GM12865 (cell line): ENCODE measurements around the gene ZNF225.

Experiments used
- DNase-seq: peaks from one replicate; pipeline ENCODE4 v3.0.0; 2010; ENCODE audit warnings: low read depth
- H3K4me3 ChIP-seq: 2 replicates; pipeline ENCODE4 v1.5.1; 2011; ENCODE audit warnings: mild to moderate bottlenecking, low read depth, low read length, control low read depth
- TF ChIP-seq, protein P1 (sequence below): IDR thresholded peaks from 2 replicates; pipeline ENCODE4 v1.5.1; 2011; ENCODE audit warnings: low read length, control low read depth, low read depth, inconsistent platforms; ENCODE audit not compliant: insufficient read depth; ENCODE audit errors: missing control alignments

Gene ZNF225

DNA sequence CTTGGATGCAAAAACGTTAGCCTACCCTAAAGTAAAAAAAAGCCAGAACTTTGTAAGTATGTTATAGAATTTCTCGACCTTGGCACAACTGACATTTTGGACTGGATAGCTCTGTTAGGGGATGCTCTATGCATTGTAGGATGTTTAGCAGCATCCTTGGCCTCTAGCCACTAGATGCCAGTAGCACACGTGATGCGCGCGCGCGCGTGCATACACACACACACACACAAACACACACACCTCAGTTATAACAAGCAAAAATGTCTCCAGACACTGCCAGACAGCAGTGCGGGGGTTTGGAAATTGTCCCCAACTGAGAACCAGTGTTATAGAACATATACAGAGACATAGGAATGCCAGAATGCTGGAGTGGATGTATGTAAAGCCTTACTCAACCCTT lies 68.9 kb downstream of the ZNF225 start:
- TF ChIP-seq, protein P1, sequence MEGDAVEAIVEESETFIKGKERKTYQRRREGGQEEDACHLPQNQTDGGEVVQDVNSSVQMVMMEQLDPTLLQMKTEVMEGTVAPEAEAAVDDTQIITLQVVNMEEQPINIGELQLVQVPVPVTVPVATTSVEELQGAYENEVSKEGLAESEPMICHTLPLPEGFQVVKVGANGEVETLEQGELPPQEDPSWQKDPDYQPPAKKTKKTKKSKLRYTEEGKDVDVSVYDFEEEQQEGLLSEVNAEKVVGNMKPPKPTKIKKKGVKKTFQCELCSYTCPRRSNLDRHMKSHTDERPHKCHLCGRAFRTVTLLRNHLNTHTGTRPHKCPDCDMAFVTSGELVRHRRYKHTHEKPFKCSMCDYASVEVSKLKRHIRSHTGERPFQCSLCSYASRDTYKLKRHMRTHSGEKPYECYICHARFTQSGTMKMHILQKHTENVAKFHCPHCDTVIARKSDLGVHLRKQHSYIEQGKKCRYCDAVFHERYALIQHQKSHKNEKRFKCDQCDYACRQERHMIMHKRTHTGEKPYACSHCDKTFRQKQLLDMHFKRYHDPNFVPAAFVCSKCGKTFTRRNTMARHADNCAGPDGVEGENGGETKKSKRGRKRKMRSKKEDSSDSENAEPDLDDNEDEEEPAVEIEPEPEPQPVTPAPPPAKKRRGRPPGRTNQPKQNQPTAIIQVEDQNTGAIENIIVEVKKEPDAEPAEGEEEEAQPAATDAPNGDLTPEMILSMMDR = no peak
- H3K4me3 ChIP-seq = no peak overlapping the region
- no peak for DNase-seq
